Activated CD8-positive, alpha-beta memory T cell treated with anti-CD3 and anti-CD28 coated beads for 4 hours (primary cell): Measurements from ENCODE around the gene CEP83.
A peak's percentile ranks its signal among the peaks of the same experiment; 100 is the strongest.

ENCODE experiments used
- DNase-seq, 2 donors: peaks; one replicate each; pipeline ENCODE4 v3.0.0-alpha.2; 2020; ENCODE audit warnings: low read depth in 2 of 2

CEP83 gene

DNA sequence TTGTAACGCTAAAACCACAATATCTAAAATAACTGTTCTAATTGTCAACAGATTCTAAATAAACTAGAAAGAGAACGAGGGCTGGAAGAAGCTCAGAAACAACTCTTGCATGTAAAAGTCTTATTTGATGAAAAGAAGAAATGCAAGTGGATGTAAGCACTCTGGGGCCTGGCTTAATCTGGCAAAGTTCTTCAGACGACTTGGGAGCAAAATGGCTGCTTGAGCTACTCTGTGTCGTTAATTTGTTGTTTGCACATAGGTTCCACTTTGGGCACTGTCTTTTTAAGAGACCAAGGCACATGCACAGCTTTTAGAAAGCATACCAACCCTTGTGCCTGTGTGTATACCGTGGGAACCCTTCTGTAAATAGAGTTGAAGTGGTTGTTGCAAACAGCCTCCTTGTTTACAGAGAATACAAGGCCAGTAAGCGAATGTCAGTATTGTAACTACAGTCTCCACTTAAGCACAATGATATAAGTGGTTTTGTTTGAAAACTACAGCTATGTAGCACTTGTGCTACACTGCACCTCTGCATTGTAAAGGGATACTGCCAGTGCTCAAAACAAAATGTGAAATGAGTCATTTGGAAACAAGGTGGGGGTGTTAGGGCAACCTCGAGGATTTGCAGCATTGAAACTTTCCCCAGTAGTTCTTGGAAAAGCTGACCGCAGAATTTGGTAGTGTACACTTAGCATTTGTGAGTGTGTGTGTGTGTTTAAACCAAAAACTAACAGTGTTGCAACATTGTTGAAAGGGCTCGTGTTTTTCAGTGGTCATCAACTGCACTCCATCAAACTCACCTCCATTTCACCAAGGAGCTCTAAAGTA lies 154.3 kb downstream of the CEP83 start:
- no peak for DNase-seq

GRCh38 chr12:94304566-94305061 lies 155.1 kb downstream of the CEP83 start:
- no peak for DNase-seq

DNA sequence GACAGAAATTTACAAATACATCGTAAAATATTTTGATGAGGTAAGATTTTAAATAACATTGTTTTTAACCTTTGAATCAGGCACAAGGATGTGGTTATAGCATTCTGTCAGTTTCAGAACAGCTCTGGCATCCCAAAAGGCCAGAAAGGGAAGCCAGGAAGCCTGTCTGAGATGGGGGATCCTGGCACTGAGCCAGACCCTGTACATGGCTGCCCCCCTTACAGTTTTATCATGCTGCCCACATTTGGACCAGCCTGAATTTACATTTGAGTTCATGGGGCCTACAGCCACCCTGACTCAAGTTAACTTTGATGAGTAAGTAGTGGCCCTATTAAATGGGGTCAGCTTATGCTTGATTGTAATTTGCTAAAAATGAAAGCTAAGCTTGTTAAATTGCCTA lies 155.7 kb downstream of the CEP83 start:
- DNase-seq, result no peak

DNA sequence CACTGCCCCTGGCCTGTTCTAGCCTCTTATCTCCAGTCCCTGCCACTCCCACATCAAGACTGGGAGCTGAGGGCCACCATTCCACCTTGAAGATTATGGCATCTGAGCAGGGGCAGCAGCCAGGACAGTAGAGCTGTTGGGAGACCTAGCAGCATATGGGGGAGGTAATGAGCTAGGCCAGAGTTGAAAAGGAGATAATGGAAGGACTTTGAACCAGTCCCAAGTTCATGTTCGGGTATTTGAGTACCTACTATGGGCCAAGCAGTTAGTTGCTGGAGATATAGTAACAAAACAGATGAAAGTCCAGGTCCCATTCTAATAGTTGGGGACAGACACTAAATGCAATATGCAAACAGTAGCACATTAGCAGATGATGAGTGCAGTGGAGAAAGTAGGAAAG lies 159.8 kb downstream of the CEP83 start:
- DNase-seq, result no peak

DNA sequence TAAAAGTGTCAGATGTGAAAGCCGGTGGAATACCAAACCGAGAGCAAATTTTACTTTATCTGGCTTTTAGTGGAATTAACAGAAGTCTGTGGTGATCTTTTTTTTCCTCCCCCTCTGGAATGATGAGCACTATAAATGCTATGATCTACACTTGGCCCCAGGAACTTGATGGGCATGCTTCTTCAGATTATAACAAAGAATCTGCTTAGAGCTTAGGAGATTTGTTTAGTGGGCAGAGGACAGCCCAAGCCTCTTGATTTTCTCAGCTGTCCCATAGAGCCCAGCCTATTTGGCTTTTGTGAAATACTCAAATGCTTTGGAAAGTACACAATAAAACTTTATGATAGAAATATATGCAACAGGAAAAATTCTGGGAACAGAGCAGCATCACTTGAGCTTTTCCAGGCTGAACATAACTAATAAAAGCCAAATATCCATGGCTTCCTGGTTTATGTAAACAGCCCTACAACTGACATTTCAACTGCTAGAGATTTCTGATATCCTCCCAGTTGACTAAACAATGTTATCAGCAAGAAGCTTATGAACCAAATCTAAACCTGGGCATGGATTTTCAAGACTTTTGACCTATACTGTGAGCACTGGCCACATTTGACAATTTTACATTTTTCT lies 161.7 kb downstream of the CEP83 start:
- no peak for DNase-seq

- no peak for DNase-seq
These were observed 162.5 kb downstream of the CEP83 start for GRCh38 chr12:94297096-94297699.

GRCh38 chr12:94290353-94290752 lies 169.3 kb downstream of the CEP83 start:
- no peak for DNase-seq

GRCh38 chr12:94289461-94290312 lies 170.0 kb downstream of the CEP83 start:
- DNase-seq, result no peak

- DNase-seq, result no peak
These were observed 172.4 kb downstream of the CEP83 start for GRCh38 chr12:94287245-94287628.

DNA sequence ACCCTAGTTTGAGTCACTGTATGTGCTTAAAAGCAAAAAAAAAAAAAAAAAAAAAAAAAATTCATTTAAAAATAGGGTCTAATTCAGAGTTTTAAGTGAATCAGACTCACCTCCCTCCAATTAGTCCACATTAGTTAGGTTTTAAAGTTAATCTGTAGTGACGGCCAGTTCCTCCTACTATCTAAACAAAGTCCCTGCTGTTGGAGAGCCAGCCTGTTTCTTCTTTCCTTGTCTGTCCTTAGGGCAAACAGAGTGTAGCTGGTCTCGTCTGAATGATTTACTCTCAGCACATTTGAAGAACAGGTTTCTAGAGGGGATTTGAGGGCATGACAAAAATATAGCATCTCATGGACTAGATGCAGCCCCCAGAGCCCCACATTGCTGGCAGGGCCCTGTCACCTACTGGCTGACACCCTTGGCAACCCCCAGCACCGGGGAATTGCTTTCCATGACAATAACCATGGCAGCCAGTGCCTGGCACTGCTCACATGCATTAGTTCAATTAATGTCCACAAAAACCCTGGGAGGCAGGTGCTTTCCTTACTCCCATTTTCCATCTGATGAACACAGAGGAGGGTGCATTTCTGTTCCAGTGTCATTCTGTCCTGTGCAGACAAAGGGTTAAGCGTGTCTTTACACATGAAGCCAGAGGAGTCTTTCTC lies 173.0 kb downstream of the CEP83 start:
- no peak for DNase-seq

GRCh38 chr12:94285943-94286582 lies 173.6 kb downstream of the CEP83 start:
- no peak for DNase-seq

- DNase-seq, result no peak
These were observed 174.8 kb downstream of the CEP83 start for GRCh38 chr12:94284859-94285258.

DNA sequence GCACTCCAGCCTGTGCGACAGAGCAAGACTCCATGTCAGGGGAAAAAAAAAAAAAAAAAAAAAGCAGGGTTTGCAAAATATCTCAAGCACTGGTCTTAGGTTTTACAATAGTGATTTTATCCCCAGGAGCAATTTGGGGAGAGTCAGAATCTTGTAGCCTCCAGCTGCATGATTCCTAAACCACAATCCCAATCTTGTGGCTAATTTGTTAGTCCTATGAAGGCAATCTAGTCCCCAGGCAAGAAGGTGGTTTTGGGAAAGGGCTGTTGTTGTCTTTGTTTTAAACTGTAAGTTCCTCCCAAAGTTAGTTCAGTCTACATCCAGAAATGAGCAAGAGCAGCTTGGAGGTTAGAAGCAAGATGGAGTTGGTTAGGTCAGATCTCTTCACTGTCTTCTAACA lies 175.6 kb downstream of the CEP83 start:
- no peak for DNase-seq

DNA sequence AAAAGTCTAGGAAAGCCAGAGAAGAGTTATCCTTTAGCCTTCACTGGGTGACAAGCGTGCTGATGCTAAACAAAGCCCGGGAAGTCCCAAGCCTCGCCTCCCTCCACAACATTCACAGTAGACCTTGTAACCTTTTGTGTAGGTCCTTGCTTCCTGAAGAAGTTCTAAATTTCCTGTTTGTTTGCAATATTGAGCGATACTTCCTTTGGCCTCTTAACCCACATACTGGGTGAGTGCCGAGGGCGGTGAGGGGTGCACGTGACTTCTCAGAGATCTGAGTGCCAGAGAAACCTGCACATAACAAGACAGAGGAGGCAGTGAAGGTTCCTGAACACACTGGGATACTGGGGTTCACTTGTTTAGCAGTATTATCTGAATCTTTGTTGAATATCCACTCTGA lies 177.0 kb downstream of the CEP83 start:
- peak in 1 of 2 donors; percentile 23 for DNase-seq

GRCh38 chr12:94280063-94280462 lies 179.6 kb downstream of the CEP83 start:
- DNase-seq, result no peak

GRCh38 chr12:94277426-94278000 lies 182.2 kb downstream of the CEP83 start:
- no peak for DNase-seq

DNA sequence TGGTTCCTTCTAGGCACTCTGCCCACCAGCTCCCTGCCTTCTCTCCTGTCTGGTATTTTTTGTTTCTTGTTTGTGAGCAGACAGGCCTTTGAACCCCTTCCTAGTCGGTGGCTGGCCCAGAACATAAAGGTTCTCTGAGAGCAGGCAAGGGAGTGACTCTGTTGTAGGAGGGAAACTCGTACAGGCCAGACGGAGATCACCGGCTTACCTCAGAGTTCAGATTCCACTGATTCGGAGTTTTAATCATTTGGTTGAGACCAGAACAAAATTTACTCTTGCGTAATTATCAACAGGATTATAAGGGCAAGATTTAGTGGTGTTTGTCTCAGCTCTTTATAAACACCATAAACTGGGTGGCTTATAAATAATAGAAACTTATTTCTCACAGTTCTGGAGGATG lies 182.9 kb downstream of the CEP83 start:
- DNase-seq, result no peak

GRCh38 chr12:94273272-94273671 lies 186.4 kb downstream of the CEP83 start:
- no peak for DNase-seq

GRCh38 chr12:94272280-94272679 lies 187.4 kb downstream of the CEP83 start:
- no peak for DNase-seq

DNA sequence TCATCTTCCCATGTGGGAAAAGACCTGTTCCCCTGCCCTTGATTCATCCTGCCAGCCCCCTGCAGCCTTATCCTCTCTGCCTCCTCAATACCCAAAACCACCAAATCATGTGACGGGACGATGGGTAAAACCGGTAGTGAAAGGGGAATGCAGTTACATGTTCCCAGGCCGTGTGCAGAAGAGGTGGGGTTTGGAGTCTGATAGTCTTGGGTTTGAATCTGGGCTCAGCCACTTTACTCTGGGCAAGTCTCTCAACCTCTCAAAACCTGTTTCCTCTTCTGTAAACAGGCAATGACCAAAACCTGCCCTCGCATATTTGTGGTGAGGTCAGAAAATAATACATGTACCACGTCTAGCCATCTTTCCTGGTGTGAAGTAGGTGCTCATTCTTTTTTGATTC lies 188.3 kb downstream of the CEP83 start:
- no peak for DNase-seq
